ENCODE measurements around the gene FANCI.

DNA sequence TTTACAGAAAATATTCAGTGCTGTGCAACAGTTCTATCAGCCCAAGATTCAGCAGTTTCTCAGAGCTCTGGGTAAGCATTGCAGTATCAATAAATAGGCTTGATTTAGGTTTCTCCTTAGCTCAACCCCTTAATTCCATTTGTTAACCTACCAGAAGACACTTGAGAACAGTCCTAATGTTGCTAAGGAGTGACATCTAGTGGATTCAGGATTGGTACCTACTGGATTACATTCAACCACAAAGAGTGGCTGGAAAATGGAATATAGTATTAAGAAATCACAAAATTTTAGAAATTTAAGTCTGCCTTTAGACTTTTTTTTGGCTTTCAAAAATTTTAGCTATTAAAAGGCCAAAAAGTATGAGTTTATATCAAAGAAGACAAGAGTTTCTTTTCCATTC is 56.1 kb downstream of the FANCI start:
- TF ChIP-seq, protein P1, sequence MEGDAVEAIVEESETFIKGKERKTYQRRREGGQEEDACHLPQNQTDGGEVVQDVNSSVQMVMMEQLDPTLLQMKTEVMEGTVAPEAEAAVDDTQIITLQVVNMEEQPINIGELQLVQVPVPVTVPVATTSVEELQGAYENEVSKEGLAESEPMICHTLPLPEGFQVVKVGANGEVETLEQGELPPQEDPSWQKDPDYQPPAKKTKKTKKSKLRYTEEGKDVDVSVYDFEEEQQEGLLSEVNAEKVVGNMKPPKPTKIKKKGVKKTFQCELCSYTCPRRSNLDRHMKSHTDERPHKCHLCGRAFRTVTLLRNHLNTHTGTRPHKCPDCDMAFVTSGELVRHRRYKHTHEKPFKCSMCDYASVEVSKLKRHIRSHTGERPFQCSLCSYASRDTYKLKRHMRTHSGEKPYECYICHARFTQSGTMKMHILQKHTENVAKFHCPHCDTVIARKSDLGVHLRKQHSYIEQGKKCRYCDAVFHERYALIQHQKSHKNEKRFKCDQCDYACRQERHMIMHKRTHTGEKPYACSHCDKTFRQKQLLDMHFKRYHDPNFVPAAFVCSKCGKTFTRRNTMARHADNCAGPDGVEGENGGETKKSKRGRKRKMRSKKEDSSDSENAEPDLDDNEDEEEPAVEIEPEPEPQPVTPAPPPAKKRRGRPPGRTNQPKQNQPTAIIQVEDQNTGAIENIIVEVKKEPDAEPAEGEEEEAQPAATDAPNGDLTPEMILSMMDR (IDR thresholded peaks at IDR 0.05) = no peak
- TF ChIP-seq POLR2A (IDR thresholded peaks at IDR 0.05) = no peak
- no peak for TF ChIP-seq EP300 (IDR thresholded peaks at IDR 0.05)

All from sigmoid colon (tissue), 4 donors.